GM21526 (cell line): ENCODE results near the gene NAGLU.

Experiments used
- ATAC-seq: cut with Tn5 transposase; IDR thresholded peaks from one replicate; pipeline ENCODE4 v1.9.1; 2021; ENCODE audit warnings: moderate library complexity; ENCODE audit not compliant: unreplicated experiment, low FRiP score

NAGLU gene

DNA sequence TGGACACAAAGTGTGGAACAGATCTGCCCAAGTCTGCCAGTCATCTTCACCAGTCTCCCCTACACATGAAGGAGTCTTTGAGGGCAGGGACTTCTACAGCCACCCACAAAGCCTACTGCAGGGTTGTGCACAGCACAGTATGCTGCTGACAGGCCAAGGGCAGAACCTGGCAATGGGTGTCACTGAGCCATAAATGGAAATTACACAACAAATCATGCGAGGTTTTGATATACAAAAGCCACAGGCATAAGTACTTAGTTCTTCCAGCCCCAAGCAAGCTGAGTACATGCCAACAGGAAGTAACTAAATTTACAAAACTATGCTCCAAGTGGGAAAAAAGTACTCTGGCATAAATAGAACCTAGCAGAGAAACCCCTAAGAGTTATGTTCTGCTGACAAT, 49.3 kb downstream of the NAGLU start:
- no peak for ATAC-seq

GRCh38 chr17:42586514-42587230, 50.6 kb downstream of the NAGLU start:
- ATAC-seq = no peak

DNA sequence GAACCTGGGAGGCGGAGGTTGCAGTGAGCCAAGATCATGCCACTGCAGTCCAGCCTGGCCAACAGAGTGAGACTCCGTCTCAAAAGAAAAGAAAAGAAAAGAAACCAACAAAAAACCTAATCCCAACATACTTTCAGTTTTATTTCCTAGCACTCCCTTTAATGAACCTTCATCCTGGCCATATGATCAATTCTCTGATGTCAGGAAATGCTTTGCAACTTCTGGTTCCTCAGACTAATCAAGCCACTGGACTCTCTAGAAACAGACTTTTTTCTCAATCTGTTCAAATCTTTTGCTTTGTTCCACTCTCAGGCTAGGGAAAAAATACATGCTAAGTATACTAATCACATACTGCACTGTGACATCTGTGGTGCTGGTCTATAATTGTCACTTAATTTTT, 54.8 kb downstream of the NAGLU start:
- ATAC-seq = no peak

GRCh38 chr17:42591411-42591810, 55.4 kb downstream of the NAGLU start:
- no peak for ATAC-seq
